Dermis microvascular lymphatic vessel endothelial cell (primary cell): ENCODE measurements around the gene AP2A2. TPM values are rescaled to one million over a fixed set of nuclear protein-coding genes. Genes with fewer than 3 reads are reported as not detected.
"Not testable (repeated sequence)": the region's sequence is repeated elsewhere in the genome, so short reads cannot be mapped to it uniquely, and the experiment has no call there.

Experiments used
- DNase-seq, 2 donors: peaks; one replicate each; pipeline versions ENCODE4 v3.0.0 to v3.0.0-alpha.2; 2010; ENCODE audit warnings: low read depth in 2 of 2
- total RNA-seq: library from RNA; depleted of rRNA; stranded (reverse); fragments of >200 nt; gene quantifications from 2 replicates; pipeline ENCODE4 v1.2.1, GENCODE V29; 2014

Gene AP2A2
- total RNA-seq, 1 donor from 2014 or later = 25.9 TPM

DNA sequence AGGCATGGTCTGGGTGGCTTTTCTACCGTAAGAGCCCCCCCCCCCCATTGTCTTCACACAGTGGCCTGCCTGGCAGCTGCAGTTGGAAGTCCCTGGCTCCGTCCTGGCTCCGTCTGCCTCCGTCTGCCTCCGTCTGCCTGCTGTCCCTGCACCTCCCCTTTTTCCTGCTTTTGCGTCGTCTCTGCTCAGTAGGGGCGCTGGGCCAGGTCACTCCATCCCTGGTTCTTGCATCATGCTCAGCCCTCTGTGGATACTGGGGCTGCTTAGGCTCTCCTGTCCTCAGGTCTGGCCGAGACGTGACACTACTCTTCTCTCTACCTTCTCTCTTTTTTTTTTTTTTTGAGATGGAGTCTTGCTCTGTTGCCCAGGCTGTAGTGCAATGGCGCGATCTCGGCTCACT lies 27.8 kb downstream of the AP2A2 start:
- DNase-seq = no peak

DNA sequence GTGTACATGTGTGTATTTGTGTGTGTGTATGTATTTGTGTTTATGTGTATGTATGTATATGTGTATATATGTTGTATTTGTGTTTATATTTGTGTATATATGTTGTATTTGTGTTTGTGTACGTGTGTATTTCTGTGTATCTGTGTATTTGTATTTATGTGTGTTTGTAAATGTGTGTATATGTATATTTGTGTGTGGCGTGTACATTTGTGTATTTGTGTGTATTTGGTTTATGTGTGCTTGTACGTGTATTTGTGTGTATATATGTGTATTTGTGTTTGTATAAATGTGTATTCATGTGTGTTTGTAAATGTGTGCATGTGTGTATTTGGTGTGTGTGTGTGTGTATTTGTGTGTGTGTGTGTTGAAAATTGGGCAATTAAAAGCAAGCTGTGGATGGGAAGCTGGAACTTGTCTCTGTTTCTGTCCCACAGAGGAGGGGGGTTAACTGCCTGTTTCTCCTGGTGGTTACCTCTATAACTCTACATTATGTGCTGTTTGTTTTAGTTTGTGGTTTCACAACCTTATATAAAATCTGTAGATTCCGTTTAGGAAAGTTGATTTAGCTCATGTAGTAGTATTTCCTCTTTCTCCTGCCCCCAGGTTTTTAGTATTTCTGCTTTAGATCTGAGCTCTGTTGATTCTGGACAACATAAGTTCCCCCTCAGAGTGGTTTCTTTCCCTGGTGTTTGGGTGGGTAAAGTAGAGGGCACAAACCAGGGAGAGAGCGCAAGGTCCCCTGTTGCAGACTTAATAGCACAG lies 28.9 kb downstream of the AP2A2 start:
- no peak for DNase-seq

DNA sequence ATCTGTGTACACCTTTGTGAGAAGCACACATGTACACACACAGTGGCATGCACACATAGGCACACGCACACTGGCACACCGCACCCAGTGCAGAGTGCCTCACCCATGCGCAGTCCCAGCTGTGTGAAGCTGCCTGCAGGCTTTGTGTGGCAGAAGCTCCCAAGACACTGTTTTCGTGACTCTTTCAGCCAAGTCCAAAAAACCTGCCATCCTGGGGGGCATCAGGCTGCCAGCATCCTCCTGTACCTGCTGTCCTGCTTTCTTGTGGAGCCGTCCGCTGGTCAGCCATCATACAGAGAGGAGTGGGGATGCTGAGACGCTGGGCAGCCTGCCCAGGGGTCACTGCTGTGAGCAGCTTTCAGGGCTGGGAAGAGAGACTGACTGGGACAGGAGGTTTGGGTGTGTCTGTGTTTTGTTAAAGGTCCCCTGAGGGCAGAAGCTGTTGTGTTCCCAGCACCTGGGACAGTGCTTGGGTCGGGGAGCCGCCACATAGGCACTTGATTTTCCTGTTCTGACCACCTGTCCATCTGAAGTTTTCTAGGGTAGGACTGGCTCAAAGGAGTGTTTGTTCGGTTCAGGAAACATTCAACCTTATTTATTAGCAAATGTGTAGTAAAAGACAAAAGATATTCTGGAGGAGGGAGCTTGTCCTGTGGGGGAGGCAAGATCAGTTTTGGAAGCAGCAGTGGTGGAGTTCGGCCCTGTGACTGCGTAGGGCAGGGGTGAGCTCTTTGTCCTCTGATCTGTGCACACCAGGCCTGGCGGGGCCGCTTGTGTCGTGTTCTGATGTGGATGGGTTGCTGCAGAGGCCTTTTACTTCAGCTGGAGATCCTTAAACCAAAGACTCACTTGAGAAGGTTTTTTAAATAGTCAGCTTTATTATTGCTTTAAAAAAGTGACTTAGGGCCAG lies 29.7 kb downstream of the AP2A2 start:
- no peak for DNase-seq

DNA sequence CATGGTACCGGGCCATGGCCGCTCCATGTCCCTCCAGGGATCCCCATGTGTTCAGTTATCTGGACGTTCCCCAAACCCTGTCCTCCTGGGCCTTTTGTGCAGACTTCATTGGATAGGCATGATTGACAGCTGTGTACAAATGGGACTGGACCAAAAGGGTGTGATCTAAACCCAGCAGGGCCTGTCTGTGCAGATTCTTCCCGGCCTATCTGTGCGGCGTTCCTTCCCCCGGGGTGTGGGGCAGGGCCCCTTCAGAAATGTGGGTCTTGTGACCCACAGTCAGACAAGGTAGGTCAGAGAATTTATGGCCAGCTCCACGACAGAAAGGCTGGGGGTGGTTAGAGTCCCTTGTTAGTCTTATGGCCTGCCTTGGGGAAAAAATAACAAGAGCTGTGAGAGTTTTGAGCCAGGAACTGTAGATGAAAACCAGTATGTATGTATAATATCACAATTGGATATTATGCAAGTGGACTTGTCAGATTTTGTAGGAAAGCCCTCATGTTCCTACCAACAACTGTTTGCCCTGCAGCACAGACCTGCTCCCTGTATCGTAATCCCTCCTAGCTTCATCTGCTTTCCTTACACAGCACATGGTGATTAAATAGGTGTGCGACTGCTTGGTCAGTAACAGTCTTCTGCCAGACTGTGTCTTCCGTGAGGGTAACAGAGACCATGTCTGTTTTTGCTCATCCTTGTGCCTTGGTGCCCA lies 31.7 kb downstream of the AP2A2 start:
- no peak for DNase-seq

DNA sequence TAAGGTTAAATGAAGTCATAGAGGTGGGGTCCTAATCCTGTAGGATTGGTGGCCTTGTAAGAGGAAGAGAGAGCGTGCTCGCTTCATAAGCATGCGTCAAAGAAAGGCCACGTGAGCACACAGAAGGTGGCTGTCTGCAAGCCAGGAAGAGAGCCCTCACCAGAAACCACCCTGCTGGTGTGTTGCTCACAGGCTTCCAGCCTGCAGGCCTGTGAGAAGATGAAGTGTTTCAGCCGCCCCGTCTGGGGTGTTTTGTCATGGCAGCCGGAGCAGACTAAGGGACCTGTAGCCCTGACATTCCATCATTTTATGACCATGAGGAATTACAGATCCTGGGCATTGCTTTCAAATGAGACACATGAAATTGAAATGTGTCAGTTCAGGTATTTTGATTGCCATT lies 32.4 kb downstream of the AP2A2 start:
- no peak for DNase-seq

DNA sequence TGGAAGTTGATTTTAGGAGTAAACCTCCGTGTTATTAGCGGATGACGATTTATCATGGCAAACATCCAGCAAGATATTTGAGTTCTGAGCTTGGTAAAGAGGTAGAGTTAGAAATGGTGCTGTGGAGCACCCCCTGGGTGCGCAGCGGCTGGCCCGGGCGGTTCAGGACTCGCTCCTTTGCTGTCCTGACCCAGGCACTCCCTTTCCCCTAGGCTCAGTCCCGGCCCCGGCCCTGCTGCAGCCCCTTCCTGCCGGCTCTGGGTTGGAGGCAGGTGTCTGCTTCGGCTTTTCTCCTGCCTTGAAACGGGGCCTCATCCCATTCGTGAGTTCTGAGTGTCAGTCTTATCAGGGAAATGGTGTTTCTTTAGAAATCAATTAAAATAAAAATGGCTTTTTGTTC lies 33.4 kb downstream of the AP2A2 start:
- no peak for DNase-seq

DNA sequence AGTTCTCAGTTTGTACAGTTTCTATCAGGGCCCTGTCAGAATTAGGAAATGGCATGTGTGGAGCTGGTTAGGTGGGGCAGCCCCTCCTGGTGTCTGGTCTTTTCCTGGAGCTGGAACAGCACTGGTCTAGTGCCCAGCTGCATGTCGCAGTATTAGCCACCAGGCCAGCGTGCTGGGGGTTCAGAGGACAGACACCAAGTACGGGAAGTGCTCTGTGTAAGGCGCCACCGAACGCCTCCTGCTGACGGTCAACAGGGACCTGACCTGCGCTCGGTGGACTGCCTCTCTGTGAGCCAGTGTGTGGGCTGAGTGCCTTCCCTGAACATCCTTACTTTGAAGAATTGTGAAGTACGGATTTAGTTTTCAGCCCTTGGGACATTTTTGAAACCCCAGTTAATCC lies 33.9 kb downstream of the AP2A2 start:
- DNase-seq = peak; percentile 29 to 31

DNA sequence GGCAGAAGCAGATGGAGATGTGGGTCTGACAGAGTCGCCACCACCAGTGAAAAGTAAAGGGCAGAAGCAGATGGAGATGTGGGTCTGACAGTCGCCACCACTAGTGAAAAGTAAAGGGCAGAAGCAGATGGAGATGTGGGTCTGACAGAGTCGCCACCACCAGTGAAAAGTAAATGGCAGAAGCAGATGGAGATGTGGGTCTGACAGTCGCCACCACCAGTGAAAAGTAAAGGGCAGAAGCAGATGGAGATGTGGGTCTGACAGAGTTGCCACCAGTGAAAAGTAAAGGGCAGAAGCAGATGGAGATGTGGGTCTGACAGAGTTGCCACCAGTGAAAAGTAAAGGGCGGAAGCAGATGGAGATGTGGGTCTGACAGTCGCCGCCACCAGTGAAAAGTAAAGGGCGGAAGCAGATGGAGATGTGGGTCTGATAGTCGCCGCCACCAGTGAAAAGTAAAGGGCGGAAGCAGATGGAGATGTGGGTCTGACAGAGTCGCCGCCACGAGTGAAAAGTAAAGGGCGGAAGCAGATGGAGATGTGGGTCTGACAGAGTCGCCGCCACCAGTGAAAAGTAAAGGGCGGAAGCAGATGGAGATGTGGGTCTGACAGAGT lies 35.7 kb downstream of the AP2A2 start:
- DNase-seq = not testable (repeated sequence)

DNA sequence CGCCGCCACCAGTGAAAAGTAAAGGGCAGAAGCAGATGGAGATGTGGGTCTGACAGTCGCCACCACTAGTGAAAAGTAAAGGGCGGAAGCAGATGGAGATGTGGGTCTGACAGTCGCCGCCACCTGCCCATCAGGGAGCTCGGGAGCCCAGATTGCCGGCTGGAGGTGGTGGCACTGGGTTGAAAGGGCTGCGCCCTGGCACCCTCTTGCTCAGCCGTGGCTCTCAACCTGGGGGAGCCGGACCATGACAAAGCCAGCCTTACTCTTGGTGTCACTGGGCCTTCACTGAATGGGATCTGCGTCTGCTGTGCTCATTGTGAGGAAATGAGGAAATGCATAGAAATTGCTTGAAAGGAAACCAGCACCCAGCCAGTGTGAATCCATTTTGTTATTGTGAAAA lies 36.3 kb downstream of the AP2A2 start:
- no peak for DNase-seq

DNA sequence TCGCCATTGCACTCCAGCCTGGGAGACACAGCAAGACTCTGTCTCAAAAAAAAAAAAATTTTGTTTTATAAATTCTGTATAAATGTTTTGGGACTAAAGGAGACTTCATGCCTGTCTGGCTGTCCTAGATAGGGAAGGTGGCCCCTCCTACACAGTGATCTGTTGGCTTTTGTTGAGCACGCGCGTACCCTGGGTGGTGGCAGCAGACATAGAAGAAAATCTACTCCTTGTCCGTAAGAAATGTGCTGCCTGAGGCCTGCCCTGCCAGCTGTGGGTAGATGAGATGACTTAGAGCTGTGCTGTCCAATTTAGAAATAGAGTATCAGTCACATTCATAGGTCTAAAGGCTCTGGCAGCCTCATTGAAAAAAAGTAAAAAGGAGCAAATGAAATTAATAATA lies 37.0 kb downstream of the AP2A2 start:
- DNase-seq = no peak

DNA sequence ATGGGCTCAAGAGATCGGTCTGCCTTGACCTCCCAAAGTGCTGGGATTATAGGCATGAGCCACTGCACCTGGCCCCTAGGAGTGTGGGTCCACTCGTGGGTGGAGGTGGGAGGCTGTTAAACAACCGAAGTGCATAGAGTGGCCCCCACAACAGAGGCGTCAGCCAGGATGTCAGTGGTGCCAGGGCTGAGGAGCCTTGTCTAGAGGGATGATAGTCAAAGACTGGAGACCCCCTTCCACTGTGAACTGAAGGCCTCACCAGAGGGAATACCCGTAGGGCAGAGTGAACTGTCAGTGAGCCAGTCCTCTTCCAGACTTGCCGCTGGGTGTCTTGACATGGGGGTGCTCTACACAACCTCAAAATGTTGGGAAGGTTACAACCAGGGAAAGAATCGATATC lies 38.2 kb downstream of the AP2A2 start:
- no peak for DNase-seq

DNA sequence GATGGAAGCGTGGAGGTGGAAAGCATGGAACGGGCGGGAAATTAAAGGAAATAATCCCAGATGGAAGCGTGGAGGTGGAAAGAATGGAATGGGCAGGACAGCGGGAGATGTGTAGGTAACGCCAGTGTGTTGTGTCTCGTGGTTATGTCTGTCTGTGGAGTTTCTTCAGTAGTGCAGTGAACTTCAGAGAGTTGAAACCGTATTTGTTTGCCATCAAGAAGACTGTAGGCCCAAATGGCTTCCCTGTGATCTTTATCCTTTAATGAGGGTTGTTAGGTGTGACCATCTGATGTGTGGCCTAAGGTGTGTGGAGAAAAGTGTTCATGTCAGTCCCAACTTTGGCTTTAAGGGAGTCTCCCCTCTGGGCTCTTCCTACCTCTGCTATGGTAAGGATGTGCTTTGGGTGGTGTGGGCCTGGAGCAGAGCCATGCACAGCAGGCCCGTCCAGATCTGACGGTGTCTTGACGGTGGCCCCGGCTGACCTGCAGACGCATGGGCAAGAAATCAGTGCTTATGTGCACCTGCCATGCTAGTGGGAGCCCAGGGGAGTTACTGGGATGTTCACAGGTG lies 39.6 kb downstream of the AP2A2 start:
- DNase-seq = no peak

DNA sequence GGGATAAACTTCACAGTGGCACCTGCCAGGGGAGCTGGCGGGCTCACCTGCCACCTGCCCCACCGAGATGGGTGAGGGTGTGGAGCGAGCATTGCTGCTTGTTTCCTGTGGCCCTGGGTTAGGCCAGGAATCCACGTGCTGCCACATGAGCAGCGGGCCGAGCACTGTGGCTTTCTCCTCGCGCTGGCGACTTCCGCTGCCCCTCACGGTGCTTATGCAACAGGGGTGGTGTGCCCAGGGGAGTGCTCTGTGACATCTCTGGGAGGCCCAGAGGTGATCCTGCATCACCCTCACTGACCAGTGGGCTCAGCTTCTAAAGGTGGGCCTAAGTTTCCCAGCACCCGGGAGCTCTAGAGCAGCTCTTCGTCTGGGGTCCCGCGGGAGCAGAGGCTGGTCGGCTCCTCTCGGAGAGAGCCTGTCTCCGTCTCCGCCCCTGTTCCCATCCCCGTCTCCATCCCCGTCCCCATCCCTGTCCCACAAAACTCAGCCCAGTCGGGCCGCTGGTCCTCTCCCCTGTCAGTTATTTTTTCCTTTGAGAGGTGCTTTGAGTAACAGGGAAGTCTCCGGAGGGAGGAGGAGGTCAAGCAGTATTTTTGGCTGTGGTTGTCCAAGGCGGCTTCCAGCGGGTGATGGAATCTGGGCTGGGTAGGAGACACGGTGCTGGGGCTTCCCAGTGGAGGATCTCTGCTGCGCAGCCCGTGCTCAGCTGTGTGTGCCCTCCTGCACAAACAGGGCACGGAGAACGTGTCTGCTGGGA lies 42.5 kb downstream of the AP2A2 start:
- DNase-seq = no peak

DNA sequence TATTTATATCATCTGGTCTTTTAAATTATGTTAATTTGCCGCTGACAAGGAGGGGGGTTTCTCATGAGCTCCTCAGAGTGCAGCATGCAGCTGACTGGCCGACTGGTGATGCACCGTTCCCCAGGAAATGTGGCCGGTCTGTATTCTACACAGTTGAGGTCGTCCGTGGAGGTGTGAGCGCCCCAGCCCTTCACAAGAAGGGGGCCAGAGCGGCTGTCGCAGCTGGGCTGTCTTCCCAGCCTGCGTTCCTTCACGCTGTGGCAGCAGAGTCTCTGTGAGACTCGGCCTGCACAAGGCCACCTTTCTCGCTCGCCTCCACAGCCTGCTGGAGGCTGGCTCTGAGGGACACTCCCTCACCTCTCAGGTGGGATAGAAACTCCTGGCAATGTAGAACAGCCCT lies 43.2 kb downstream of the AP2A2 start:
- DNase-seq = no peak

DNA sequence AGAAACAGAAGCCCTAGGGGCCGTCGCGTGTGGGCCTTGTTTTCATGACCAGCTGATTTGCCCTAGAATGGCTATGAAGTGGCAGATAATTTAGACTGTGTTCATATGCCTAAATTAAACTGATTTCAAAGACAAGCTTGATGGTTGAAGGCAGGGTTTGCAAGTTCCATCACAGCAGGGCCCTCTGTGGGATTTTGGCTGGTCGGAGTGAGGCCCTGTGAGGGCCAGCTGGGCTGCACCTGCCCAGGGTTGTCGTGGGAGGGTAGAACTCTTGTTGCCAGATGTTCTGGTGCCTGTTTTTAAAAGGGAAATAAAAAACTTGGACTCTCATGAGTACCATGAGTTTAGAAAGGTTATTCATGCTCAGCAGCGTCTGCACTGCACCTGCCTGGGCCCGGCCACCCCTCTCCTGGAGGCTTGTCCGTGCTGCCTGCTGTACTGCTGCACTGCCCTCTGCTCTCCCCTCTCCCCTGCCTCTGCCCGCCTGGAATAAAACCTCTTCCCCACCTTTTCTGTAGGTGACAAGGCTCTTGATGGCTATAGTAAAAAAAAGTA lies 44.1 kb downstream of the AP2A2 start:
- DNase-seq = no peak

DNA sequence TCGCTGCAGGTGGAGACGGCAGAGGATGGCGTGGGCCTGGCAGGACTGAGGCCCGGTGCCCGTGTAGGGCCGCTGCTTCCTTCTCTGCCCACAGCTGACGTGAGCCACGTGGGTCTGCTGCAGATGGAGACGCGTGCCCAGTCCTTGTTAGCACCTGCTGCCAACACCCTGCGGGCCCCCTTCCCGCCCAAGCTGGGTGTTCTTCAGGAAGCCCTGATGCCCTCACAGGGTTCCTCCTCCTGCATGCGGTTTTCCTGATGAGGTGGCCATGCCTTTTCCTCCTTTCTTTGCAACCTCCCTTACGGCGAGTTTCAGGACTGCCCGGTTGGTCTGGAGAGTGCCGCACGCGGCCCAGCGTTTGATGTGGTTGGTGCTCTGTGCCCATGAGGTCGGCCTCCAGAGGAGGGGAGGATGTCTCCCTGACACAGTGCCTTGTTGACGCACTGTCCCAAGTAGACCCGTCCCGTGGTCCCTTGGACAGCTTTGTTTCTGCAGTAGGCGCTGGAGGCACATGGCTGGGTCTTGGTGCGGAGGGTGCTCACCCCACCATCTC lies 44.7 kb downstream of the AP2A2 start:
- no peak for DNase-seq

DNA sequence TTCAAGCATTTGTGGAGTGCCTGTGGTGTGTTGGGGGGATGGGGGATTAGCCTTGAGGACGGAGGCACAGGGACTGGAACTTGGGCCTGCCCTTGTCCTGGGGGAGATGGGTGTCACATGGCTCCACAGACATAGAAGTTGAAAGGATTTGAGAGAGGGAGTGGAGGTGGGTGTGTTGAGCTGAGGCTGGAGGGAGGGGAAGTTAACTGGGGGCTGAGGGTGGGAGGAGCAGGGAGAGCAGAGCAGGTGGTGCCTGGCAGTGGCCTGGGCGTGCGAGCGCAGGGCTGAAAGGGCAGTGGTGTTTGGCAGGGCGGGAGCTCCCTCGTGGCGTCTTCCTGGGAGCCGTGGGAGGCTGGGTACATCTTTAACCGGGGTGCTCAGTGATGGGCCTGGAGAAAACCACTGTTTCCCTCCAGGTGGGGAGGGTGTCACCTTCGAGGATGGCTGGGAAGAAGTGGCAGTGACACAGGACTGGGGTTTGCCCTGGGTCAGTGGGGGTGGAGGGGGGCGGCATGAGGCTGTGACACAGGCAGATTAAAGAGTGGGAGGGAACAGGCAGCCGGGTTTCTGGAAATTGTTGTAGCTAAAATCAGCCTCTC lies 45.5 kb downstream of the AP2A2 start:
- DNase-seq = no peak

DNA sequence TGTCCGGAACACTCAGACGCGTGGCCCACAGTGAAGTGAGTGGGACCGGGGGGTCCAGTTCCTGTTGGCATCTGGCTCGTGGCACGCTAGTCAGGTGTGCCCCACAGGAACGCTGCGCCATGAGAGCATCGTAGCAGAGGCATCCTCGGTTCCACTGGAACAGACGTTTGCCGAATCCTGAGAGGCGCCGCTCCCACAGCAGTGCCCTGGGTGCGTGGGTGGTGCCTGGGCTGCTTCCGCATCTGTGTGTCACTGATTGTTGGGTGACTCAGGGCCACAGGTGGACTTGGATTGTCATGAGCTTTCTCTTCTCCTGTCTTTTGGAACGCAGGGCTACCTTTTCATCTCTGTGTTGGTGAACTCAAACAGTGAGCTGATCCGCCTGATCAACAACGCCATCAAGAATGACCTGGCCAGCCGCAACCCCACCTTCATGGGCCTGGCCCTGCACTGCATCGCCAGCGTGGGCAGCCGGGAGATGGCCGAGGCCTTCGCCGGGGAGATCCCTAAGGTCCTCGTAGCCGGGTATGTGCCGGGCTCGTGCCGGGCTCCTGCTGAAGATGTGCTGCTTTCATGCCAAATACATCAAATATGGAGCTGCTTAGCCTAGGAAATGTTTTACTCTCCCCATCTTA lies 46.2 kb downstream of the AP2A2 start:
- DNase-seq = no peak

DNA sequence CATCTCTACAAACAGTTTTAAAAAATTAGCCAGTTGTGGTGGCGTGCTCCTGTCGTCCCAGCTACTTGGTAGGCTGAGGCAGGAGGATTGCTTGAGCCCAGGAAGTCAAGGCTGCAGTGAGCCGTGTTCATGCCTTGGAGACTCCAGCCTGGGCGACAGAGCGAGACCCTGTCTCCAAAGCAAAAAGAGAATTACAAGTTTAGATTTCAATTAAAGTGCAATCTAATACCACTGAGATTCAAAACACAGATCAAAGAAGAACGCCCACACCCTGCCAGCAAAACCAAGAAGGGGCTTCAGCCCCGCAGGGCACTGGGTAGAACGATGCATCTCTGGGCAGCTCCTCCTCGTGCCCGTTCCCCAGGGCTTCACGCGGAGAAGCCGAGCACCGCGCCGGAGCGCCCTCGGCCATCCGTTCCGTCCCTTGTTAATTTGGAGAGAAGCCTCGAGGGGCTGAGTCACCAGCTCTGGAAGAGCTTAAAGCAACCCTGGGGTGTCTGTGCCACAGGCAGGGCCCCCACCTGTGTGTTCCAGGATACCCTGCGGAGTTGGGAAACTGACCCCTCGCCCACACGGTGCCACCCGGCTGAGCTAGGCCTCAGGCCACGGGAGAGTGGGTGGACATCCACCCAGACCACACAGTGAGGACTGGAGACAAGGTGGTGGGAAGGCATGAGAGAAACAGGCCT lies 47.0 kb downstream of the AP2A2 start:
- no peak for DNase-seq
